K562 (cell line): ENCODE measurements around the gene AGO4. TPM values are rescaled to one million over a fixed set of nuclear protein-coding genes. Genes with fewer than 3 reads are reported as not detected.

Source experiments
- CHCHD3 ChIP-seq: fragments of 250-450 bp; sonication (Bioruptor Pico); IDR thresholded peaks from 2 replicates; pipeline ENCODE4 v2.1.2; 2022; ENCODE audit warnings: mild to moderate bottlenecking
- CHD1 ChIP-seq: fragments of 200-600 bp; sonication (generic); IDR thresholded peaks from one replicate; pipeline ENCODE4 v1.6.1; 2012; ENCODE audit warnings: mild to moderate bottlenecking, moderate library complexity, low read length, inconsistent platforms
- MECOM ChIP-seq: fragments of 250-450 bp; sonication (Bioruptor Pico); IDR thresholded peaks from 2 replicates; pipeline ENCODE4 v1.8.0; 2022; ENCODE audit warnings: inconsistent platforms
- MTA1 ChIP-seq: fragments of 450-650 bp; IDR thresholded peaks from 2 replicates; pipeline ENCODE4 v1.6.1; 2017; ENCODE audit warnings: borderline replicate concordance
- MXD1 ChIP-seq: fragments of 250-450 bp; sonication (Bioruptor Pico); IDR thresholded peaks from 2 replicates; pipeline ENCODE4 v1.8.0; 2021; ENCODE audit warnings: borderline replicate concordance, mild to moderate bottlenecking, moderate library complexity; ENCODE audit not compliant: poor library complexity, severe bottlenecking
- NFIX ChIP-seq: fragments of 250-450 bp; sonication (Bioruptor Pico); IDR thresholded peaks from 2 replicates; pipeline ENCODE4 v1.4.0; 2020; ENCODE audit warnings: low read depth, mild to moderate bottlenecking, moderate library complexity
- NR2F6 ChIP-seq: fragments of 450-650 bp; formaldehyde crosslinking; IDR thresholded peaks from 2 replicates; pipeline ENCODE4 v1.4.0; 2020; ENCODE audit warnings: mild to moderate bottlenecking
- NUFIP1 ChIP-seq: fragments of 450-650 bp; IDR thresholded peaks from 2 replicates; pipeline ENCODE4 v1.6.1; 2018; ENCODE audit not compliant: partially characterized antibody
- PCBP1 ChIP-seq: fragments of 200-400 bp; formaldehyde crosslinking; IDR thresholded peaks from 2 replicates; pipeline ENCODE4 v1.6.1; 2018; ENCODE audit warnings: mild to moderate bottlenecking, low read depth, low read length; ENCODE audit not compliant: poor library complexity, severe bottlenecking
- PHB ChIP-seq: fragments of 250-450 bp; sonication (Bioruptor Pico); IDR thresholded peaks from 2 replicates; pipeline ENCODE4 v1.5.0; 2021
- PHF21A ChIP-seq: fragments of 450-650 bp; IDR thresholded peaks from 2 replicates; pipeline ENCODE4 v1.6.1; 2017; ENCODE audit warnings: low read depth, borderline replicate concordance
- RBM39 ChIP-seq: fragments of 200-400 bp; formaldehyde crosslinking; optimal IDR thresholded peaks from 2 replicates; pipeline ENCODE3; 2018; ENCODE audit warnings: low read depth, low read length
- SMAD4 ChIP-seq: fragments of 250-450 bp; sonication (Bioruptor Pico); conservative IDR thresholded peaks from 2 replicates; pipeline ENCODE4 v1.8.0; 2021; ENCODE audit warnings: inconsistent platforms, mild to moderate bottlenecking, moderate library complexity
- SPI1 ChIP-seq: IDR thresholded peaks from 2 replicates; pipeline ENCODE4 v1.6.1; 2011; ENCODE audit warnings: low read depth, low read length, control low read depth, borderline replicate concordance
- SRSF7 ChIP-seq: fragments of 200-400 bp; formaldehyde crosslinking; optimal IDR thresholded peaks from 2 replicates; pipeline ENCODE3; 2017; ENCODE audit warnings: mild to moderate bottlenecking, low read depth, low read length
- TAF1 ChIP-seq: IDR thresholded peaks from 2 replicates; pipeline ENCODE4 v1.6.1; 2011; ENCODE audit warnings: mild to moderate bottlenecking, low read length, moderate library complexity; ENCODE audit not compliant: insufficient read depth, control insufficient read depth, severe bottlenecking; ENCODE audit errors: extremely low read depth
- U2AF2 ChIP-seq: fragments of 200-400 bp; formaldehyde crosslinking; optimal IDR thresholded peaks from 2 replicates; pipeline ENCODE3; 2017; ENCODE audit warnings: low read depth, mild to moderate bottlenecking, low read length
- ZFP91 ChIP-seq: sonication (generic); formaldehyde crosslinking; IDR thresholded peaks from 2 replicates; pipeline ENCODE4 v1.8.0; 2022; ENCODE audit warnings: mild to moderate bottlenecking, missing genetic modification reagents
- ZNF217 ChIP-seq: sonication (generic); formaldehyde crosslinking; IDR thresholded peaks from 2 replicates; pipeline ENCODE4 v1.8.0; 2022; ENCODE audit warnings: mild to moderate bottlenecking, missing genetic modification reagents
- ZNF263 ChIP-seq: sonication (generic); formaldehyde crosslinking; IDR thresholded peaks from 2 replicates; pipeline ENCODE4 v1.8.0; 2022; ENCODE audit warnings: mild to moderate bottlenecking, missing genetic modification reagents, borderline replicate concordance
- ZNF316 ChIP-seq: fragments of 450-650 bp; IDR thresholded peaks from 2 replicates; pipeline ENCODE4 v1.6.1; 2016
- ZNF444 ChIP-seq: fragments of 250-450 bp; sonication (Bioruptor Pico); IDR thresholded peaks from 2 replicates; pipeline ENCODE4 v1.4.0; 2020; ENCODE audit warnings: mild to moderate bottlenecking, moderate library complexity
- polyA plus RNA-seq, 8 experiments: library from polyadenylated mRNA; depleted of rRNA in 4 of 8; stranded (reverse) in 5 of 8; unstranded in 3 of 8; fragments of >200 nt; fragmentation: Nextera tagmentation in 2 of 8; fragmentation: Illumina TruSeq in 1 of 8; extraction: Ambion mirVana in 2 of 8; extraction: Trizol in 1 of 8; gene quantifications; 2 replicates each; pipeline versions ENCODE4 v1.2.1 to v1.2.3, GENCODE V29; 2011 to 2014; ENCODE audit warnings: inconsistent platforms in 1 of 8, missing spikeins in 1 of 8
- total RNA-seq, 7 experiments: library from RNA; depleted of rRNA in 6 of 7; stranded (reverse); fragments of >200 nt in 6 of 7; fragmentation: Illumina TruSeq in 2 of 7; extraction: Trizol in 2 of 7; gene quantifications; 2 replicates each; pipeline versions ENCODE4 v1.2.1 to v1.2.3, GENCODE V29; 2011 to 2021; ENCODE audit warnings: low replicate concordance in 1 of 7
- TF ChIP-seq, protein P1 (sequence below): sonication (generic); formaldehyde crosslinking; IDR thresholded peaks from 2 replicates; pipeline ENCODE4 v1.5.0; 2020; ENCODE audit warnings: missing genetic modification reagents
- TF ChIP-seq, protein P2 (sequence below), 2 experiments: fragments of 250-450 bp in 1 of 2; fragments of 450-650 bp in 1 of 2; sonication (Bioruptor Pico) in 1 of 2; IDR thresholded peaks; 2 replicates each; pipeline versions ENCODE4 v1.6.1 to v1.8.0; 2016 to 2021; ENCODE audit warnings: mild to moderate bottlenecking in 2 of 2, moderate library complexity in 2 of 2, missing compliant biosample characterization in 1 of 2, missing genetic modification characterization in 1 of 2
- TF ChIP-seq, protein P3 (sequence below): fragments of 450-650 bp; IDR thresholded peaks from 2 replicates; pipeline ENCODE4 v1.6.1; 2016; ENCODE audit warnings: antibody characterized with exemption

The AGO4 gene
- total and polyA plus RNA-seq, 9 of the 15 experiments (the other 6 are each of a cell fraction or from before 2014, with no cell fraction given) = 1.3 to 10.5 (median 6.5) TPM

DNA sequence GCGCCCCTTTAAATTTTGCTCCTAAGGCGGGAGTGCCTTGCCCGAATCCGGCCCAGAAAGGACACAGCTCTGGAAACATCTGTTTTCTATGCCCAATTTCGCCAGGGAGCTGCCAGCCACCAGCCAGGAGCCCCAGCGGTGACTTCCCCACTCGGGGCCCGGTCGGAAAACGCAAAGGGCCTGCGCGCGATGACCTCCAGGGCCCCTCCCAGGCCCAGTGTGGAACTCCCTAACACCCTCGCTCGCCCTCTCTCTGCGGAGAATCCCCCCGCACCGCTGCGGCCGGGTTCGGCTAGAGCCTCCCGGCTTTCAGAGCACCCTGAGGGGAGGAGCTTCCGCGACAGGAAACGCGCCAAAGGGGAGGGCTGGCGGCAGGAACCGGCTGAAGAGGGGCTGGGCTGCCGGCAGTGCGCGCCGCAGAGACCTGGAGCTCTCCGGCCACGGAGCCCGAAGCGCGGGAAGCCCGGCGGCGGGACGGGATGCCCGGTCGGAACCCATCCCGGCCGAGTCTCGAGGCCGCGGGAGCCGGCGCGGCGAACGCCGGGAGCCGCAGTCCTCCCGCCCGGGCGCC lies 38.5 kb upstream of the AGO4 start (continued):
- TF ChIP-seq MXD1 (CRISPR knock-in tag) = no peak
- no peak for TF ChIP-seq ZNF217 (CRISPR knock-in tag)
- 0 out of 2 replicates have a peak, but pooled peaks have one; percentile 6 for TF ChIP-seq CHCHD3 (CRISPR knock-in tag)
- TF ChIP-seq CHD1 = peak; percentile 92
- TF ChIP-seq ZFP91 (CRISPR knock-in tag) = no peak
- TF ChIP-seq SPI1 = peak; percentile 53; the same call in 1 of the 2 replicates
- TF ChIP-seq ZNF316 = no peak
- TF ChIP-seq, protein P1, sequence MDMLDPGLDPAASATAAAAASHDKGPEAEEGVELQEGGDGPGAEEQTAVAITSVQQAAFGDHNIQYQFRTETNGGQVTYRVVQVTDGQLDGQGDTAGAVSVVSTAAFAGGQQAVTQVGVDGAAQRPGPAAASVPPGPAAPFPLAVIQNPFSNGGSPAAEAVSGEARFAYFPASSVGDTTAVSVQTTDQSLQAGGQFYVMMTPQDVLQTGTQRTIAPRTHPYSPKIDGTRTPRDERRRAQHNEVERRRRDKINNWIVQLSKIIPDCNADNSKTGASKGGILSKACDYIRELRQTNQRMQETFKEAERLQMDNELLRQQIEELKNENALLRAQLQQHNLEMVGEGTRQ (CRISPR knock-in tag) = no peak
- TF ChIP-seq, protein P2, sequence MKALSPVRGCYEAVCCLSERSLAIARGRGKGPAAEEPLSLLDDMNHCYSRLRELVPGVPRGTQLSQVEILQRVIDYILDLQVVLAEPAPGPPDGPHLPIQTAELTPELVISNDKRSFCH (CRISPR knock-in tag; IDR thresholded peaks at IDR 0.05) = no peak
- TF ChIP-seq, protein P2 (tag; IDR thresholded peaks at IDR 0.05) = peak; percentile 85
- no peak for TF ChIP-seq ZNF444 (CRISPR knock-in tag)
- peak; percentile 50 for TF ChIP-seq RBM39
- TF ChIP-seq NR2F6 (CRISPR knock-in tag) = no peak
- peak; percentile 81 for TF ChIP-seq TAF1
- no peak for TF ChIP-seq SRSF7
- no peak for TF ChIP-seq PHB (CRISPR knock-in tag)
- TF ChIP-seq SMAD4 (CRISPR knock-in tag) = peak; percentile 90
- TF ChIP-seq PCBP1 = peak; percentile 91
- TF ChIP-seq, protein P3, sequence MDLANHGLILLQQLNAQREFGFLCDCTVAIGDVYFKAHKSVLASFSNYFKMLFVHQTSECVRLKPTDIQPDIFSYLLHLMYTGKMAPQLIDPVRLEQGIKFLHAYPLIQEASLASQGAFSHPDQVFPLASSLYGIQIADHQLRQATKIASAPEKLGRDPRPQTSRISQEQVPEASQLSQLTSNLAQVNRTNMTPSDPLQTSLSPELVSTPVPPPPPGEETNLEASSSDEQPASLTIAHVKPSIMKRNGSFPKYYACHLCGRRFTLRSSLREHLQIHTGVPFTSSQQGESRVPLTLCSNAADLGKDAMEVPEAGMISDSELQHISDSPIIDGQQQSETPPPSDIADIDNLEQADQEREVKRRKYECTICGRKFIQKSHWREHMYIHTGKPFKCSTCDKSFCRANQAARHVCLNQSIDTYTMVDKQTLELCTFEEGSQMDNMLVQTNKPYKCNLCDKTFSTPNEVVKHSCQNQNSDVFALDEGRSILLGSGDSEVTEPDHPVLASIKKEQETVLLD = peak; percentile 25; the same call in 1 of the 2 replicates
- TF ChIP-seq PHF21A = no peak
- no peak for TF ChIP-seq NUFIP1
- TF ChIP-seq U2AF2 = no peak
- TF ChIP-seq NFIX (CRISPR knock-in tag) = no peak
- TF ChIP-seq MTA1 = no peak
- TF ChIP-seq ZNF263 (CRISPR knock-in tag) = peak; percentile 69
- TF ChIP-seq MECOM (CRISPR knock-in tag) = no peak
